HCT116 (cell line): Measurements from ENCODE around the gene CNNM3. TPM values are rescaled to one million over a fixed set of nuclear protein-coding genes. Genes with fewer than 3 reads are reported as not detected.

ENCODE experiments used
- ATAC-seq: fragments of 200-7000 bp; cut with Tn5 transposase; 2 replicates; pipeline ENCODE4 v1.9.1; 2020; ENCODE audit warnings: mild to moderate bottlenecking, moderate library complexity
- BruUV-seq: library from RNA; stranded (reverse); fragments of 400-500 nt; replicated peaks from 2 replicates; lab custom pipeline; 2021; lab: Mats Ljungman, UMichigan
- CTCF ChIA-PET: fragments of 300-600 bp; sonication (Branson Sonifier 250); formaldehyde crosslinking; loops from one replicate; lab custom pipeline; 2021; ENCODE audit warnings: antibody characterized with exemption; lab: Charles Lee
- POLR2A ChIA-PET: fragments of 300-600, 350-600 bp; sonication (Branson Sonifier 250); formaldehyde crosslinking; loops from one replicate; lab custom pipeline; 2021; ENCODE audit warnings: antibody characterized with exemption; lab: Charles Lee
- RAD21 ChIA-PET, 2 experiments: fragments of 300-600 bp; sonication (Branson Sonifier 250); formaldehyde crosslinking; loops; one replicate each; lab custom pipeline; 2023; ENCODE audit warnings: low total read pairs in 2 of 2; ENCODE audit not compliant: uncharacterized antibody in 2 of 2, unreplicated experiment in 2 of 2, low non-redundant PET in 1 of 2; lab: Charles Lee
- DNase-seq: peaks from one replicate; pipeline ENCODE4 v3.0.0-alpha.2; 2010; ENCODE audit warnings: low read depth, low spot score
- H2AFZ ChIP-seq: fragments of 200-600 bp; shearing (Covaris generic), sonication (generic); 2 replicates; pipeline ENCODE4 v1.6.1; 2017; ENCODE audit warnings: low read depth, mixed run types, mixed read lengths, antibody characterized with exemption, low read length; ENCODE audit not compliant: poor library complexity, severe bottlenecking
- H3K27ac ChIP-seq: 2 replicates; pipeline ENCODE4 v1.5.1; 2012; ENCODE audit warnings: low read depth, low read length
- H3K27me3 ChIP-seq: fragments of 200-600 bp; sonication (generic); 2 replicates; pipeline ENCODE4 v1.6.1; 2016; ENCODE audit warnings: mixed run types, low read length, mixed read lengths; ENCODE audit not compliant: insufficient read depth
- H3K36me3 ChIP-seq, 2 experiments: fragments of 200-500 bp in 1 of 2; fragments of 200-600 bp in 1 of 2; sonication (Bioruptor generic) in 1 of 2; sonication (generic) in 1 of 2; 2 replicates each; pipeline versions ENCODE4 v1.5.1 to v1.6.1; 2014 to 2016; ENCODE audit warnings: low read length in 2 of 2, inconsistent platforms in 1 of 2, mixed read lengths in 1 of 2, mixed run types in 1 of 2; ENCODE audit not compliant: insufficient read depth in 2 of 2, control insufficient read depth in 1 of 2
- H3K4me1 ChIP-seq, 2 experiments: fragments of 200-600 bp in 1 of 2; sonication (generic) in 1 of 2; 2 replicates each; pipeline versions ENCODE4 v1.5.1 to v1.6.1; 2012 to 2017; ENCODE audit warnings: low read length in 2 of 2, inconsistent platforms in 1 of 2, mild to moderate bottlenecking in 1 of 2, mixed read lengths in 1 of 2, mixed run types in 1 of 2, moderate library complexity in 1 of 2; ENCODE audit not compliant: insufficient read depth in 2 of 2, control insufficient read depth in 1 of 2
- H3K4me2 ChIP-seq: fragments of 200-600 bp; sonication (generic); 2 replicates; pipeline ENCODE4 v1.6.1; 2017; ENCODE audit warnings: mixed run types, low read length, mixed read lengths
- H3K4me3 ChIP-seq, 2 experiments: fragments of 200-600 bp in 1 of 2; sonication (generic) in 1 of 2; replicated peaks in 1 of 2; 2 replicates each; pipeline ENCODE4 v1.5.1; 2011 to 2016; ENCODE audit warnings: low read length in 2 of 2, control low read depth in 1 of 2, low read depth in 1 of 2, mild to moderate bottlenecking in 1 of 2, mixed read lengths in 1 of 2, mixed run types in 1 of 2
- H3K79me2 ChIP-seq: fragments of 200-600 bp; sonication (generic); 2 replicates; pipeline ENCODE4 v1.6.1; 2017; ENCODE audit warnings: mild to moderate bottlenecking, mixed run types, low read length, moderate library complexity, mixed read lengths; ENCODE audit not compliant: insufficient read depth
- H3K9ac ChIP-seq: fragments of 200-600 bp; sonication (generic); 2 replicates; pipeline ENCODE4 v1.6.1; 2016; ENCODE audit warnings: low read length, mixed read lengths
- H3K9me2 ChIP-seq: fragments of 200-600 bp; sonication (generic), shearing (Covaris generic); 2 replicates; pipeline ENCODE4 v1.6.1; 2017; ENCODE audit warnings: mixed run types, mild to moderate bottlenecking, moderate library complexity; ENCODE audit not compliant: insufficient read depth
- H3K9me3 ChIP-seq, 2 experiments: fragments of 200-500 bp in 1 of 2; fragments of 200-600 bp in 1 of 2; sonication (Bioruptor generic) in 1 of 2; sonication (generic) in 1 of 2; 2 replicates each; pipeline ENCODE4 v1.6.1; 2014 to 2017; ENCODE audit warnings: low read length in 2 of 2, mixed read lengths in 2 of 2, inconsistent platforms in 1 of 2, low read depth in 1 of 2, mild to moderate bottlenecking in 1 of 2, mixed run types in 1 of 2, moderate library complexity in 1 of 2; ENCODE audit not compliant: control insufficient read depth in 1 of 2, insufficient read depth in 1 of 2
- H4K20me1 ChIP-seq: fragments of 200-600 bp; sonication (generic), shearing (Covaris generic); 2 replicates; pipeline ENCODE4 v1.6.1; 2017; ENCODE audit warnings: mixed run types, mild to moderate bottlenecking, moderate library complexity; ENCODE audit not compliant: insufficient read depth
- CEBPB ChIP-seq: IDR thresholded peaks from 2 replicates; pipeline ENCODE4 v1.6.1; 2012; ENCODE audit warnings: low read depth
- EGR1 ChIP-seq: IDR thresholded peaks from 2 replicates; pipeline ENCODE4 v1.6.1; 2012; ENCODE audit warnings: low read depth
- ELF1 ChIP-seq: IDR thresholded peaks from 2 replicates; pipeline ENCODE4 v1.6.1; 2012; ENCODE audit warnings: low read depth, borderline replicate concordance
- EZH2 ChIP-seq: fragments of 200-600 bp; sonication (generic); IDR thresholded peaks from 2 replicates; pipeline ENCODE4 v1.6.1; 2017; ENCODE audit warnings: antibody characterized with exemption, mixed run types
- EZH2phosphoT487 ChIP-seq: fragments of 200-600 bp; IDR thresholded peaks from 2 replicates; pipeline ENCODE4 v1.6.1; 2018; ENCODE audit warnings: antibody characterized with exemption, borderline replicate concordance
- FOSL1 ChIP-seq: IDR thresholded peaks from 2 replicates; pipeline ENCODE4 v1.6.1; 2012; ENCODE audit warnings: low read depth
- MAX ChIP-seq: IDR thresholded peaks from 2 replicates; pipeline ENCODE4 v1.6.1; 2012
- POLR2AphosphoS5 ChIP-seq: IDR thresholded peaks from 2 replicates; pipeline ENCODE4 v1.6.1; 2011; ENCODE audit warnings: mild to moderate bottlenecking, low read depth, low read length, moderate library complexity
- RAD21 ChIP-seq: IDR thresholded peaks from 2 replicates; pipeline ENCODE4 v1.6.1; 2012; ENCODE audit warnings: low read depth, mild to moderate bottlenecking
- SP1 ChIP-seq: IDR thresholded peaks from 2 replicates; pipeline ENCODE4 v1.6.1; 2012; ENCODE audit warnings: low read depth
- ZBTB33 ChIP-seq: IDR thresholded peaks from 2 replicates; pipeline ENCODE4 v1.6.1; 2011; ENCODE audit warnings: mild to moderate bottlenecking, low read length, moderate library complexity; ENCODE audit not compliant: insufficient replicate concordance; ENCODE audit errors: extremely low read depth
- ZFX ChIP-seq: fragments of 450-650 bp; IDR thresholded peaks from 2 replicates; pipeline ENCODE4 v1.6.1; 2017
- ZNF274 ChIP-seq: fragments of 200-500 bp; sonication (Bioruptor generic); IDR thresholded peaks from 2 replicates; pipeline ENCODE4 v1.6.1; 2014; ENCODE audit warnings: mild to moderate bottlenecking, low read depth, low read length, inconsistent platforms
- intact Hi-C: fragments of 100-400 bp; cut with micrococcal nuclease; formaldehyde crosslinking; loops from 2 replicates; pipeline ENCODE4 v1.10.0; 2022
- total RNA-seq: library from RNA; stranded (reverse); gene quantifications from one replicate; pipeline ENCODE4 v1.2.1, GENCODE V29; 2021; ENCODE audit not compliant: unreplicated experiment

Gene CNNM3
- total RNA-seq, 1 experiment from 2014 or later, result 31.1 TPM

- CTCF ChIA-PET, result interaction anchor here (1.2 kb wide), 1 partner anchor 23 kb away, joined by 3 read pairs; the partner anchor contains the start of gene CNNM3
- intact Hi-C loops, result no loop called here
- no peak overlapping the region for H3K9ac ChIP-seq
- no peak for DNase-seq
- ATAC-seq, result no peak
- H3K4me2 ChIP-seq, result no peak overlapping the region
- no peak overlapping the region for H3K27ac ChIP-seq
- TF ChIP-seq ELF1 (no peak), CEBPB (no peak), ZBTB33 (no peak), FOSL1 (no peak), EZH2 (no peak), MAX (no peak), ZFX (no peak), ZNF274 (no peak), EGR1 (no peak), POLR2AphosphoS5 (no peak), RAD21 (no peak), SP1 (no peak), EZH2phosphoT487 (no peak)
- TF ChIP-seq, all 23 proteins: peak for 0
- Histone ChIP-seq H3K9me3 (no peaks in the 10 kb centered on the region), H3K36me3 (no peaks in the 10 kb centered on the region), H4K20me1 (no peaks in the 10 kb centered on the region), H3K4me1 (peaks cover 12 to 13% of the 10 kb centered on the region in 2 experiments), H3K9me2 (no peaks in the 10 kb centered on the region), H2AFZ (no peak overlapping the region), H3K79me2 (peaks cover 5% of the 10 kb centered on the region; the same call in 1 of the 2 replicates), H3K27me3 (no peaks in the 10 kb centered on the region), H3K4me3 (no peak overlapping the region)
- BruUV-seq, result no TSS peak
- RAD21 ChIA-PET, result no interaction called here
- POLR2A ChIA-PET, result no interaction called here
These were observed 23.0 kb upstream of the CNNM3 start for GRCh38 chr2:96792772-96793749.
